NT2/D1 (cell line): ENCODE measurements around the gene USF3.

ENCODE experiments used
- DNase-seq: peaks from one replicate; pipeline ENCODE4 v3.0.0-alpha.2; 2011; ENCODE audit warnings: low read depth, low spot score
- H3K27me3 ChIP-seq: 2 replicates; pipeline ENCODE4 v1.6.0; 2011; ENCODE audit warnings: mild to moderate bottlenecking; ENCODE audit not compliant: insufficient read length, insufficient read depth
- H3K36me3 ChIP-seq: 2 replicates; pipeline ENCODE4 v1.6.1; 2011; ENCODE audit warnings: mild to moderate bottlenecking, low read length, mixed read lengths; ENCODE audit not compliant: insufficient read depth, insufficient read length
- H3K4me1 ChIP-seq: 2 replicates; pipeline ENCODE4 v1.5.1; 2011; ENCODE audit not compliant: insufficient read depth, insufficient read length
- H3K4me3 ChIP-seq: 2 replicates; pipeline ENCODE4 v1.5.1; 2011; ENCODE audit warnings: low read depth; ENCODE audit not compliant: insufficient read length
- H3K9ac ChIP-seq: 2 replicates; pipeline ENCODE4 v1.6.0; 2011; ENCODE audit warnings: low read depth; ENCODE audit not compliant: insufficient read length
- H3K9me3 ChIP-seq: 2 replicates; pipeline ENCODE4 v1.5.1; 2011; ENCODE audit warnings: mild to moderate bottlenecking, low read length; ENCODE audit not compliant: insufficient read depth
- SUZ12 ChIP-seq: IDR thresholded peaks from 2 replicates; pipeline ENCODE4 v1.6.1; 2011; ENCODE audit not compliant: insufficient read length, insufficient read depth; ENCODE audit errors: extremely low read depth
- YY1 ChIP-seq: IDR thresholded peaks from 2 replicates; pipeline ENCODE4 v1.6.1; 2011; ENCODE audit not compliant: insufficient read length, insufficient read depth
- ZNF274 ChIP-seq: IDR thresholded peaks from 2 replicates; pipeline ENCODE4 v1.6.1; 2011; ENCODE audit warnings: mild to moderate bottlenecking, low read depth, low read length

Gene USF3

DNA sequence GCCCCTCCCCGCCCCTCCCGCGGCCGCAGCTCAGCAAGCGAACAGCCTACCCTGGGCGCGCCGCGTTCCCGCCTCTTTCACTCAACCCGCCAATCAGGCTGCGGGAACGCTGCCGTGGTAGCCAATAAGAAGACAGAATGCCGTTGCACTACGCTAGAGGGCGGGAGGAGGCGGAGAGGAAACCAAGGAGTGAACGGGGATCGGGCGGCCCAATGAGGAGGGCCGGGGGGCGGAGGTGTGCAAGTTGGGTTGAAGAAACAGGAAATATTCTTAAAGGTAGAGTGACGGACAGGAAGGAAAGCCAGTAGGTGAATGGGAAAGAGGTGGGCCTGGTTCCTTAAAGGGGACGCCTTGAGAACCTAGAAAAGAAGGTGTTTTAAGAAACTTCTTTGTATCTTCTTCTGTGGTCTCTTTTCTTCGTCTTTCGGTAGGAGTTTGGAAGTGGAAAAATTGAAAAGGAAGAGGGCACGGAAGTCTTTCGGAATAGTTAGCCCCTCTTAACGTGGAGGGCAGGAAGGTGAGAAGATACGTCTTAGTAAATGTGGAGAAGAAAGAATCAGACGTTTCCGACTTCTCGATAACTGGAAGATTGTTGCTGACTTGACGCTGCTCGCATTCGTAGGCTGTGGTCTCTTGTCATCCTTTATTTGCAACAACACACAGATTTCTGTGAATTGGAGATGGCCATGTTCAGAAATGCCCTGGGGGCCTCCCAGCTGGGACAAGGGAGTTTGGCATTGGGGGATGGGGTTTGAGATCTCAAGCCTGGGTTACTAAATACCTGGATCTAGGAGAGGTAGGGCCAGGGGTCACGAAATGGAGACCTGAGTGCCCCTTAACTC, 437 bp upstream of the USF3 start:
- H3K4me3 ChIP-seq = peak overlapping the region; percentile 71
- TF ChIP-seq ZNF274 (no peak), SUZ12 (no peak), YY1 (no peak)
- H3K9me3 ChIP-seq = no peaks in the 10 kb centered on the region
- H3K9ac ChIP-seq = peak overlapping the region; percentile 86
- H3K27me3 ChIP-seq = no peaks in the 10 kb centered on the region
- no peaks in the 10 kb centered on the region for H3K36me3 ChIP-seq
- H3K4me1 ChIP-seq = peaks cover 2% of the 10 kb centered on the region
- peak; percentile 98 for DNase-seq

DNA sequence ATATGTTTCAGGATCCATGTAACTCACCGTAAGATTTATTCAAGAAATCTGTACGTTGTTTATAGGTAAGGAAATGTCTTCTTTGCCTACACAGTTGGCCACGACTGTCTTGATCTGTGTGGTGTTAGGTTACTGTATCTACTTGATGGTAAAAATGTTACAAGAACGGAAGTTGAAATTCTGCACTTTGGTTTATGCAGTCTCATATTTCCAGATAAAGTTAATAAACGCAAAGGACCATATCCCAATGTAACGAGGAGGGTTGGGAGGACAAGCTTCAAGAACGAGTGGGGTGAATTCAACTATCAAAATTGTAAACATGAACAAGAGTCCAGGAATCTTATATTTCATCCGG, 1.0 kb downstream of the USF3 start:
- DNase-seq = no peak
- TF ChIP-seq YY1 (no peak), ZNF274 (no peak), SUZ12 (no peak)
- H3K36me3 ChIP-seq = no peaks in the 10 kb centered on the region
- H3K4me1 ChIP-seq = peaks cover 2% of the 10 kb centered on the region
- no peaks in the 10 kb centered on the region for H3K27me3 ChIP-seq
- no peaks in the 10 kb centered on the region for H3K9me3 ChIP-seq
- H3K4me3 ChIP-seq = peak overlapping the region; percentile 78
- peak overlapping the region; percentile 83 for H3K9ac ChIP-seq

DNA sequence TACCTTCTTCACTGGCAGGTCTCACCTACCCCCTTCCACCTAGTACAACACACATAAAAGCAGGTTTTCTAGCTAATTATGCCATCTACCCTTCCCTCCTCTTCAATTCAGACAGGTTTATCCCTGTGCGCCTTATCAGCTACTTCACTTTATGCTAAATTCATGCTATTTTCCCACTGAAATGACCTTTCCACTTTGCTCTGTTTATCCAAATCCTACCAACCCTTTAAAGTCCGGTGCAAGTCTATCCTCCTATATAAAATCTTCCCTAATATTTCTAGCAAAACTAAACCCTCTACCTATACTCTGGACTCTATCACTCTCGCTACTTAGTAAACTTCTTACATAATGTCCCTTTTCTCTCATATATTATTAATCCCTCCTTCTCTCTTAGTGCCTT, 6.0 kb downstream of the USF3 start:
- no peak overlapping the region for H3K4me3 ChIP-seq
- TF ChIP-seq YY1 (no peak), ZNF274 (no peak), SUZ12 (no peak)
- H3K4me1 ChIP-seq = peaks cover 6% of the 10 kb centered on the region
- no peaks in the 10 kb centered on the region for H3K36me3 ChIP-seq
- no peak overlapping the region for H3K9ac ChIP-seq
- H3K27me3 ChIP-seq = no peaks in the 10 kb centered on the region
- H3K9me3 ChIP-seq = peaks cover 12% of the 10 kb centered on the region; the same call in 1 of the 2 replicates
- DNase-seq = no peak

DNA sequence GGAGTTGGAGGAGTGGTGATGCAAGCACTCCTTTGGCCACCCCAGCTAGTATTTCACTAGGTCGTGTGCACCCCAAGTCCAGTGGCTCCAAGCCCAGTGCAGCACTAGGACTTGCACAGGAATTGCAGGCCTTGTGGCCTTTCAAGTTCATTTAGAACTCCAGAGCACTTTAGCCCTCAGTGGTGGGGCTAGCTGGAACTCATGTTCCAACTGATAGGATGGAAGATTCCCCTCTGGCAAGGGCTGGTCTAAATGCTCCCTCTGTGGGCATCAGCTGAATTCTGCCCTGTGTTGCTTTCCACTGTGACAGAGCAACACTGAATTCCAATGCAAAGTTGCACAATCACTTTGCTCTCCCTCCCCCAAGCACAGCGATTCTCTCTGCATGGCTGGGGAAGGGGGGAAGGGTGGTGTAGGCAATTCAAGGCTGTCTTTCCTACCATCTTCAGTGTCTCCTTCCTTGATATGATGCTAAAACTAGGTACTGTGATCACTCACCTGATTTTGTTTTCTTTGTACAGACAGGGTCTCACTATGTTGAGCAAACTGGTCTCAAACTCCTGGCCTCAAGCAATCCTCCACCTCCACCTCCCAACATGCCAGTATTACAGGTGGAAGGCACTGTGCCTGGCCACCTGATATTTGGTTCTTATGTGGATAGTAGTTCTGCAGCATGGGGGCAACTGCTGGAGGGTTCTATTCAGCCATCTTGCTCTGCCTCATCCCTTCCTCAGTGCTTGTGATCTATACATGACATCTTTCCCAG, 10.3 kb downstream of the USF3 start:
- Histone ChIP-seq H3K36me3 (no peaks in the 10 kb centered on the region), H3K4me1 (peaks cover 7% of the 10 kb centered on the region), H3K9me3 (peaks cover 23% of the 10 kb centered on the region), H3K9ac (no peak overlapping the region), H3K27me3 (no peaks in the 10 kb centered on the region), H3K4me3 (no peak overlapping the region)
- TF ChIP-seq ZNF274 (no peak), SUZ12 (no peak), YY1 (no peak)
- DNase-seq = peak; percentile 70

DNA sequence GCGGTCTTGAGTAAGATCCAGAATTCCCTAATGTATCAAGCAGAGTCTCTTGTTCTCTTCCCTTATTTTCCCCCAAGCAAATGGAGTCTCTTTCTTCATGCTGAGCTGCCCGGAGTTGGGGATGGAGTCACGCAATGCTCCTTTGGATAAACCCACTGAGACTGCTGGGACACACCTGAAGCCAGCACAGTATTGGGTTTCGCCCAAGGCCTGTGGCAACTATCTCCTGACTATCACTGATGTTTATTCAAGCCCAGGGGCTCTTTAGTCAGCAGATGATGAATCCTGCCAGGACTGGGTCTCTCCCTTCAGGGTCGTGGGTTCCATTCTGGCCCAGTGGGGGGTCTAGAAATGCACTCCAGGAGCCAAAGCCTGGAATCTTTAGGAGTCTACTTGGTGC, 11.3 kb downstream of the USF3 start:
- H3K9me3 ChIP-seq = peaks cover 34% of the 10 kb centered on the region
- TF ChIP-seq ZNF274 (no peak), YY1 (no peak), SUZ12 (no peak)
- no peaks in the 10 kb centered on the region for H3K27me3 ChIP-seq
- no peak for DNase-seq
- H3K4me3 ChIP-seq = no peak overlapping the region
- H3K36me3 ChIP-seq = no peaks in the 10 kb centered on the region
- peaks cover 7% of the 10 kb centered on the region for H3K4me1 ChIP-seq
- H3K9ac ChIP-seq = no peak overlapping the region

DNA sequence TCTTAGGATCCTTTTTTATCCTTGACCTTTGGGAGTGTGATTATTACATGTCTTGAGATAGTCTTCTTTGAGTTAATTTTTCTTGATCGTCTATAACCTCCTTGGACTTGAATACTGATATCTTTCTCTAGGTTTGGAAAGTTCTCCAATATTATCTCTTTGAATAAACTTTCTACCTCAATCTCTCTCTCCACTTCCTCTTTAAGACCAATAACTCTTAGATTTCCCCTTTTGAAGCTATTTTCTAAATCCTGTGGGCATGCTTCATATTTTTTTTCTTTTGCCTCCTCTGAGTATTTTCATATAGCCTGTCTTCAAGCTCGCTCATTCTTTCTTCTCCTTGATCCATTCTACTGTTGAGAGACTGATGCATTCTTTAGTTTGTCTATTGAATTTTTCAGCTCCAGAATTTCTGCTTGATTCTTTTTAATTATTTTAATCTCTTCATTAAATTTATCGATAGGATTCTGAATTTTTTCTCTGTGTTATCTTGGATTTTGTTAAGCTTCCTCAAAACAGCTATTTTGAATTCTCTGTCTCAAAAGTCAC, 12.1 kb downstream of the USF3 start:
- DNase-seq = no peak

DNA sequence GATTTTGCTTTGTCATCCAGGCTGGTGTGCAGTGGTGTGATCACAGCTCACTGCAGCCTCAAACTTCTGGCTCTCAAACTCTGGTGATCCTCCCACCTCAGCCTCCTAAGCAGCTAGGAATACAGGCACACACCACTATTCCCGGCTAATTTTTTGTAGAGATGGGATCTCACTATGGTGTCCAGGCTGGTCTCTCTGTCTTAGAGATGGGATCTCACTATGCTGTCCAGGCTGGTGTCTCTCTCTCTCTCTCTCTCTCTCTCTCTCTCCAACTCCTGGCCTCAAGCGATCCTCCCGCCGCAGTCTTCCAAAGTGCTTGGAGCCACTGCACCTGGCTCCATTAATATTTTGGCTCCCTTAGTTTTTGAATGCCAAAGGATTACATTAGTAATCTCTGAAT, 17.7 kb downstream of the USF3 start:
- H3K9ac ChIP-seq = no peak overlapping the region
- no peak overlapping the region for H3K4me3 ChIP-seq
- no peaks in the 10 kb centered on the region for H3K4me1 ChIP-seq
- peaks cover 10% of the 10 kb centered on the region for H3K36me3 ChIP-seq
- no peak for DNase-seq
- TF ChIP-seq ZNF274 = no peak
- TF ChIP-seq SUZ12 = no peak
- no peak for TF ChIP-seq YY1
- no peaks in the 10 kb centered on the region for H3K27me3 ChIP-seq
- peaks cover 36% of the 10 kb centered on the region for H3K9me3 ChIP-seq

More for the DNA sequence above, 12.1 kb downstream of the USF3 start:
- Histone ChIP-seq H3K9me3 (peaks cover 35% of the 10 kb centered on the region), H3K36me3 (no peaks in the 10 kb centered on the region), H3K4me3 (no peak overlapping the region), H3K4me1 (peaks cover 7% of the 10 kb centered on the region), H3K27me3 (no peaks in the 10 kb centered on the region), H3K9ac (no peak overlapping the region)
- TF ChIP-seq YY1 (no peak), SUZ12 (no peak), ZNF274 (no peak)
